ENCODE results near the gene CPNE2.
A peak's percentile ranks its signal among the peaks of the same experiment; 100 is the strongest.

CPNE2 gene

DNA sequence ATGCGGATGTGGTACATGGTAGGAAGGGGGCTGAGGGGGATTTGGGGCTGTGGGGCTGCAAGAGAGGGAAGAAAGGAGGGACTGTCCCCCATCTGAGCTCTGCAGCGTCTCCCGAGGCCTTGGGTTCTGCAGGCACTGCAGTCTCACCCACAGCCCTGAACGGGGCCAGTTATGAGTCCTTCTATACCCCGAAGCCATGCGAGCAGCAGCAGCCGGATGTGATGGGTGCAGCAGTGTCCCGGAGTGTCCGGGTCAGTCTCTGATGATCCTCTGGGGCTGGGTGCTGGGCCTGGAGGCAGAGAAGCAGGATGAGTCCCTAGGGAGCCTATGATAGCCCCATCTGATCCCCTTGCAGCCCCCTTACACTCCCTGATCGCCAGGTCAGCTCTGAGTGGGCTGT lies 41.5 kb downstream of the CPNE2 start:
- no peak for DNase-seq (ENCODE audit: low spot score)

DNA sequence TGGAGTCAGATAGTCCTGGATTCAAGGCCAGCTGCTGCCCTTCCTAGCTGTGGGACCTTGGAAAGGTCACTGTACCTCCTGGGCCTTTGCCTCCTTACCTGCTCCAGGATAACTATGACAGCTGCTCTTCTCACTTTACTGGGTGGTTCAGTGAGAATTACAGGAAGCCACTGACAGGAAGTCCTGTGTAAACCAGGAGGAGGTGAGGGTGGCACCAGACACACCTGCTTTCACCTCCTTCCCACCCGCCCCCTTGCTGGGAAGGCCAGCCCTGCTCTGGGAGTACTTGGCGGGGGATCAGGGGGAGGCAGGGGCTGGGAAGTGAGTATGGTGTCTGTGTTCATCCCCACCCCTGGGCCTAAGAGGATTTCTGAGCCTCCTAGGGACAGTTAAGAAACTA lies 42.6 kb downstream of the CPNE2 start:
- H2BK12ac ChIP-seq (ENCODE audit: low read length): no peak overlapping the region
- H3K79me1 ChIP-seq (ENCODE audit: low read depth, low read length): peaks cover 2% of the 10 kb centered on the region
- no peak overlapping the region for H4K91ac ChIP-seq (ENCODE audit: low read depth, low read length, poor library complexity)
- H3K4me1 ChIP-seq (ENCODE audit: control insufficient read depth in 2 of 2, insufficient read depth in 1 of 2, low read depth in 1 of 2, low read length in 2 of 2): peaks cover 24 to 28% of the 10 kb centered on the region in 2 donors
- H3K27me3 ChIP-seq (ENCODE audit: control insufficient read depth in 3 of 3, insufficient read depth in 3 of 3, low read depth in 1 of 3, low read length in 3 of 3): no peaks in the 10 kb centered on the region
- no peak overlapping the region for H3K23ac ChIP-seq (ENCODE audit: low read depth, low read length, poor library complexity)
- H2AFZ ChIP-seq (ENCODE audit: low read length): no peak overlapping the region
- H3K27ac ChIP-seq (replicated peaks; ENCODE audit: low read length): no peak overlapping the region
- peak overlapping the region; percentile 72 for H2AK5ac ChIP-seq (ENCODE audit: low read depth, low read length)
- H2BK15ac ChIP-seq (ENCODE audit: low read length): peak overlapping the region; percentile 31
- H2BK120ac ChIP-seq (ENCODE audit: low read depth, low read length): no peak overlapping the region
- no peak overlapping the region for H3K4ac ChIP-seq (ENCODE audit: low read length)
- no peak overlapping the region for H4K8ac ChIP-seq (ENCODE audit: low read depth, low read length)
- H3K36me3 ChIP-seq (replicated peaks in 1 of 2; ENCODE audit: control insufficient read depth in 2 of 2, insufficient read depth in 2 of 2, low read length in 2 of 2): peaks cover 5 to 37% of the 10 kb centered on the region in 2 donors
- H3K4me3 ChIP-seq (ENCODE audit: low read length in 2 of 2): no peak overlapping the region
- H3K14ac ChIP-seq (ENCODE audit: low read length): no peak overlapping the region
- no peaks in the 10 kb centered on the region for H3K9me3 ChIP-seq (replicated peaks in 1 of 2; ENCODE audit: control insufficient read depth in 2 of 2, insufficient read depth in 1 of 2, low read depth in 1 of 2, low read length in 2 of 2)
- DNase-seq (ENCODE audit: low spot score): no peak
- no peak overlapping the region for H3K4me2 ChIP-seq (ENCODE audit: insufficient read depth, low read length, poor library complexity, severe bottlenecking)
- H3K9ac ChIP-seq (ENCODE audit: low read depth, low read length, poor library complexity): no peak overlapping the region
- H3K18ac ChIP-seq (ENCODE audit: low read length): no peak overlapping the region
- no CpG with 5 or more reads among the region's 2 CpGs for WGBS, 2 donors (ENCODE audit: extremely low coverage in 2 of 2, insufficient read length in 2 of 2, insufficient replicate concordance in 1 of 2)
- H2BK5ac ChIP-seq (ENCODE audit: low read length): peak overlapping the region; percentile 42

More for the DNA sequence above, 41.5 kb downstream of the CPNE2 start:
- H3K4me2 ChIP-seq (ENCODE audit: insufficient read depth, low read length, poor library complexity, severe bottlenecking): no peak overlapping the region
- H2BK15ac ChIP-seq (ENCODE audit: low read length): peak overlapping the region; percentile 76
- no peak overlapping the region for H3K4me3 ChIP-seq (ENCODE audit: low read length in 2 of 2)
- no peak overlapping the region for H2BK5ac ChIP-seq (ENCODE audit: low read length)
- H3K27ac ChIP-seq (replicated peaks; ENCODE audit: low read length): no peak overlapping the region
- WGBS, 2 donors (ENCODE audit: extremely low coverage in 2 of 2, insufficient read length in 2 of 2, insufficient replicate concordance in 1 of 2): no CpG with 5 or more reads among the region's 10 CpGs
- no peaks in the 10 kb centered on the region for H3K9me3 ChIP-seq (replicated peaks in 1 of 2; ENCODE audit: control insufficient read depth in 2 of 2, insufficient read depth in 1 of 2, low read depth in 1 of 2, low read length in 2 of 2)
- H3K14ac ChIP-seq (ENCODE audit: low read length): no peak overlapping the region
- H3K36me3 ChIP-seq (replicated peaks in 1 of 2; ENCODE audit: control insufficient read depth in 2 of 2, insufficient read depth in 2 of 2, low read length in 2 of 2): peaks cover 5 to 38% of the 10 kb centered on the region in 2 donors
- H4K8ac ChIP-seq (ENCODE audit: low read depth, low read length): no peak overlapping the region
- H2BK120ac ChIP-seq (ENCODE audit: low read depth, low read length): no peak overlapping the region
- H2BK12ac ChIP-seq (ENCODE audit: low read length): peak overlapping the region; percentile 32
- H3K18ac ChIP-seq (ENCODE audit: low read length): peak overlapping the region; percentile 72
- peaks cover 24 to 28% of the 10 kb centered on the region in 2 donors for H3K4me1 ChIP-seq (ENCODE audit: control insufficient read depth in 2 of 2, insufficient read depth in 1 of 2, low read depth in 1 of 2, low read length in 2 of 2)
- H3K23ac ChIP-seq (ENCODE audit: low read depth, low read length, poor library complexity): no peak overlapping the region
- H2AFZ ChIP-seq (ENCODE audit: low read length): no peak overlapping the region
- no peak overlapping the region for H3K4ac ChIP-seq (ENCODE audit: low read length)
- H3K27me3 ChIP-seq (ENCODE audit: control insufficient read depth in 3 of 3, insufficient read depth in 3 of 3, low read depth in 1 of 3, low read length in 3 of 3): no peaks in the 10 kb centered on the region
- no peak overlapping the region for H4K91ac ChIP-seq (ENCODE audit: low read depth, low read length, poor library complexity)
- peak overlapping the region; percentile 66 for H2AK5ac ChIP-seq (ENCODE audit: low read depth, low read length)
- peaks cover 2% of the 10 kb centered on the region for H3K79me1 ChIP-seq (ENCODE audit: low read depth, low read length)
- H3K9ac ChIP-seq (ENCODE audit: low read depth, low read length, poor library complexity): no peak overlapping the region

DNA sequence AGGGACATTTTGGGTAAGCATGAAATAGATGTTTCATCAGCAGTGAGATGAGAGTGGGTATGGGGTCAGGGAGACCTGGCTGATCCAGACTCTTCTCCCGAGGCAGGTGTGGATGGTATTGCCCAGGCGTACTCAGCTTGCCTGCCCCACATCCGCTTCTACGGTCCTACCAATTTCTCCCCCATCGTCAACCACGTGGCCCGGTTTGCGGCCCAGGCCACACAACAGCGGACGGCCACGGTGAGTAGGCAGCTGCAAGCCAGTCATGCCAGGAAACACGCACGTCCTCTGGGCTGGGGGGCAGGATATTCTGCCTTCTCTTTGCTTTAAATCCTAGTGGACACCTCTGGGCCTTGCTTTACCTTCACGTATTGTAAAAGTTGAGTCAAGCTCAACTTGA lies 44.7 kb downstream of the CPNE2 start:
- H3K27ac ChIP-seq (replicated peaks; ENCODE audit: low read length): no peak overlapping the region
- H3K18ac ChIP-seq (ENCODE audit: low read length): peak overlapping the region; percentile 70
- H3K23ac ChIP-seq (ENCODE audit: low read depth, low read length, poor library complexity): no peak overlapping the region
- H2AFZ ChIP-seq (ENCODE audit: low read length): no peak overlapping the region
- no peak overlapping the region for H4K91ac ChIP-seq (ENCODE audit: low read depth, low read length, poor library complexity)
- H2BK120ac ChIP-seq (ENCODE audit: low read depth, low read length): peak overlapping the region; percentile 91
- H3K4me1 ChIP-seq (ENCODE audit: control insufficient read depth in 2 of 2, insufficient read depth in 1 of 2, low read depth in 1 of 2, low read length in 2 of 2): peaks cover 14 to 17% of the 10 kb centered on the region in 2 donors
- H3K4me3 ChIP-seq (ENCODE audit: low read length in 2 of 2): no peak overlapping the region
- H3K79me1 ChIP-seq (ENCODE audit: low read depth, low read length): no peaks in the 10 kb centered on the region
- peak overlapping the region; percentile 19 for H2AK5ac ChIP-seq (ENCODE audit: low read depth, low read length)
- H3K27me3 ChIP-seq (ENCODE audit: control insufficient read depth in 3 of 3, insufficient read depth in 3 of 3, low read depth in 1 of 3, low read length in 3 of 3): no peaks in the 10 kb centered on the region
- H3K4ac ChIP-seq (ENCODE audit: low read length): peak overlapping the region; percentile 84
- H3K4me2 ChIP-seq (ENCODE audit: insufficient read depth, low read length, poor library complexity, severe bottlenecking): no peak overlapping the region
- no CpG with 5 or more reads among the region's 14 CpGs for WGBS, 2 donors (ENCODE audit: extremely low coverage in 2 of 2, insufficient read length in 2 of 2, insufficient replicate concordance in 1 of 2)
- H2BK12ac ChIP-seq (ENCODE audit: low read length): no peak overlapping the region
- H3K14ac ChIP-seq (ENCODE audit: low read length): no peak overlapping the region
- H3K9ac ChIP-seq (ENCODE audit: low read depth, low read length, poor library complexity): no peak overlapping the region
- no peaks in the 10 kb centered on the region for H3K9me3 ChIP-seq (replicated peaks in 1 of 2; ENCODE audit: control insufficient read depth in 2 of 2, insufficient read depth in 1 of 2, low read depth in 1 of 2, low read length in 2 of 2)
- H2BK5ac ChIP-seq (ENCODE audit: low read length): no peak overlapping the region
- H3K36me3 ChIP-seq (replicated peaks in 1 of 2; ENCODE audit: control insufficient read depth in 2 of 2, insufficient read depth in 2 of 2, low read length in 2 of 2): peaks cover 5 to 39% of the 10 kb centered on the region in 2 donors
- H4K8ac ChIP-seq (ENCODE audit: low read depth, low read length): no peak overlapping the region
- DNase-seq (ENCODE audit: low spot score): no peak
- H2BK15ac ChIP-seq (ENCODE audit: low read length): no peak overlapping the region

DNA sequence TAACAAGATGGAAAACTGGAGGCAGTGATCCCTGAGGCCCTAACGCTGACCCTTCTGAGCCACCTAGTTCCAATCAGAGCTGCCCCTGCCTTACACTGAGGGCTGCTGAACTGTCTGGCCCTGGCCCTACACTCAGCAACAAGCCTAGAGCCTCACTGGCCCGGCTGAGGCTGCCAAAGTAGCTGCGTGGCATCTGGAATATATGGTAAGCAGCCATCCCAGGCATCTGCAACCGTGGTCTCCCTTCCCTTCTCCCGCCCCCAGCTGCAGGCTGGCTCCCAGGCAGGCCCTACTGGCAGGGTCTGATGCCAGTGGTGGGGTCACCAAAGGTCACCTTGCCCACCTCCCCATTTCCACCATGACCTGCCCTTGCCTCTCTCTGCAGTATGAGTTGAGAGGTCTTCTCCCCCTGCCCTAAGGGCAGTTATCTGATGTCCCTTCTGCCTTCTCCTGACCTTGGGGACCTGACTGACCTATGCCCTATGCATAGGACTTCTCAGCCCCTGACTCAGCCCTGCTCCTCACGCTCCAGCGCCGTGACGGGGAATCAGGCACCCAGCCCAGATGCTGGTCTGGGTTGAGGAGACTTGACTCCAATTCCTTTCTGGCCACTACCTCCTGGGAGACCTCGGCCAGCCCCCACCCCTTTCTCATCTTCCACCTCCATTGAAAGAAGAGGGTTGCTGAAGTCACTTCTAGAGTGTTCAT lies 45.3 kb downstream of the CPNE2 start:
- H2BK120ac ChIP-seq (ENCODE audit: low read depth, low read length): no peak overlapping the region
- H4K91ac ChIP-seq (ENCODE audit: low read depth, low read length, poor library complexity): peak overlapping the region; percentile 12
- DNase-seq (ENCODE audit: low spot score): no peak
- peak overlapping the region; percentile 30 for H2BK15ac ChIP-seq (ENCODE audit: low read length)
- H4K8ac ChIP-seq (ENCODE audit: low read depth, low read length): peak overlapping the region; percentile 23
- H2BK5ac ChIP-seq (ENCODE audit: low read length): peak overlapping the region; percentile 20
- peak overlapping the region; percentile 44 for H3K9ac ChIP-seq (ENCODE audit: low read depth, low read length, poor library complexity)
- no peaks in the 10 kb centered on the region for H3K27me3 ChIP-seq (ENCODE audit: control insufficient read depth in 3 of 3, insufficient read depth in 3 of 3, low read depth in 1 of 3, low read length in 3 of 3)
- H3K23ac ChIP-seq (ENCODE audit: low read depth, low read length, poor library complexity): no peak overlapping the region
- no peak overlapping the region for H3K4ac ChIP-seq (ENCODE audit: low read length)
- no peaks in the 10 kb centered on the region for H3K79me1 ChIP-seq (ENCODE audit: low read depth, low read length)
- no peak overlapping the region for H2AFZ ChIP-seq (ENCODE audit: low read length)
- no peaks in the 10 kb centered on the region for H3K9me3 ChIP-seq (replicated peaks in 1 of 2; ENCODE audit: control insufficient read depth in 2 of 2, insufficient read depth in 1 of 2, low read depth in 1 of 2, low read length in 2 of 2)
- peak overlapping the region; percentile 10 for H2BK12ac ChIP-seq (ENCODE audit: low read length)
- peaks cover 7 to 12% of the 10 kb centered on the region in 2 donors for H3K4me1 ChIP-seq (ENCODE audit: control insufficient read depth in 2 of 2, insufficient read depth in 1 of 2, low read depth in 1 of 2, low read length in 2 of 2)
- no peak overlapping the region for H3K27ac ChIP-seq (replicated peaks; ENCODE audit: low read length)
- peak overlapping the region; percentile 17 for H3K18ac ChIP-seq (ENCODE audit: low read length)
- WGBS, 2 donors (ENCODE audit: extremely low coverage in 2 of 2, insufficient read length in 2 of 2, insufficient replicate concordance in 1 of 2): no CpG with 5 or more reads among the region's 10 CpGs
- H3K4me2 ChIP-seq (ENCODE audit: insufficient read depth, low read length, poor library complexity, severe bottlenecking): no peak overlapping the region
- H3K14ac ChIP-seq (ENCODE audit: low read length): peak overlapping the region; percentile 21
- H2AK5ac ChIP-seq (ENCODE audit: low read depth, low read length): peak overlapping the region; percentile 19
- H3K4me3 ChIP-seq (ENCODE audit: low read length in 2 of 2): peak overlapping the region in 1 of 2 donors; percentile 21
- H3K36me3 ChIP-seq (replicated peaks in 1 of 2; ENCODE audit: control insufficient read depth in 2 of 2, insufficient read depth in 2 of 2, low read length in 2 of 2): peaks cover 5 to 39% of the 10 kb centered on the region in 2 donors

Measured in neuronal stem cell (in vitro differentiated cells).